CD14-positive monocyte (primary cell): ENCODE data around the gene SPTB. TPM values are rescaled to one million over a fixed set of nuclear protein-coding genes. Genes with fewer than 3 reads are reported as not detected.

Experiments
- DNase-seq, 3 donors: peaks; one replicate each; pipeline ENCODE4 v3.0.0-alpha.2; 2011 to 2022
- H2AFZ ChIP-seq: 2 replicates; pipeline ENCODE4 v1.6.0; 2012; ENCODE audit warnings: mild to moderate bottlenecking, low read depth, low read length, inconsistent platforms; ENCODE audit not compliant: insufficient read depth, poor library complexity, severe bottlenecking
- H3K27ac ChIP-seq, 2 donors: 1 replicate in 1 of 2; 2 replicates in 1 of 2; pipeline ENCODE4 v1.5.1; 2012 to 2013; ENCODE audit warnings: low read length in 2 of 2, control low read depth in 1 of 2, inconsistent platforms in 1 of 2, low read depth in 1 of 2, mild to moderate bottlenecking in 1 of 2
- H3K27me3 ChIP-seq, 2 donors: one replicate each; pipeline versions ENCODE4 v1.6.0 to v1.6.1; 2011 to 2013; ENCODE audit warnings: low read length in 2 of 2; ENCODE audit not compliant: control insufficient read depth in 2 of 2, insufficient read depth in 2 of 2
- H3K36me3 ChIP-seq, 2 donors: replicated peaks in 1 of 2; 1 replicate in 1 of 2; 2 replicates in 1 of 2; pipeline versions ENCODE4 v1.5.1 to v1.6.1; 2012 to 2013; ENCODE audit warnings: low read length in 2 of 2, control low read depth in 1 of 2, inconsistent platforms in 1 of 2, mild to moderate bottlenecking in 1 of 2; ENCODE audit not compliant: insufficient read depth in 2 of 2, control insufficient read depth in 1 of 2
- H3K4me1 ChIP-seq, 2 donors: 1 replicate in 1 of 2; 2 replicates in 1 of 2; pipeline versions ENCODE4 v1.5.1 to v1.6.1; 2012 to 2013; ENCODE audit warnings: low read length in 2 of 2, control low read depth in 1 of 2, inconsistent platforms in 1 of 2, mild to moderate bottlenecking in 1 of 2, moderate library complexity in 1 of 2; ENCODE audit not compliant: insufficient read depth in 2 of 2, control insufficient read depth in 1 of 2
- H3K4me2 ChIP-seq: replicated peaks from 2 replicates; pipeline ENCODE3; 2012; ENCODE audit warnings: low read length, moderate library complexity, mild to moderate bottlenecking; ENCODE audit not compliant: poor library complexity, severe bottlenecking; ENCODE audit errors: extremely low read depth
- H3K4me3 ChIP-seq, 3 experiments: fragments of 200-600 bp in 1 of 3; sonication (generic) in 1 of 3; replicated peaks in 1 of 3; 1 replicate in 2 of 3; 2 replicates in 1 of 3; pipeline ENCODE4 v1.5.1; 2011 to 2013; ENCODE audit warnings: low read length in 3 of 3, mild to moderate bottlenecking in 3 of 3, control low read depth in 2 of 3, low read depth in 2 of 3, inconsistent platforms in 1 of 3, moderate library complexity in 1 of 3
- H3K79me2 ChIP-seq: 2 replicates; pipeline ENCODE4 v1.6.0; 2012; ENCODE audit warnings: mild to moderate bottlenecking, control low read depth, inconsistent platforms, low read length, moderate library complexity; ENCODE audit not compliant: insufficient read depth
- H3K9ac ChIP-seq: 2 replicates; pipeline ENCODE4 v1.6.0; 2017; ENCODE audit warnings: low read length, mild to moderate bottlenecking; ENCODE audit not compliant: insufficient read depth, poor library complexity, severe bottlenecking
- H3K9me3 ChIP-seq, 2 donors: replicated peaks in 1 of 2; 1 replicate in 1 of 2; 2 replicates in 1 of 2; pipeline versions ENCODE4 v1.5.1 to v1.6.1; 2012 to 2013; ENCODE audit warnings: low read length in 2 of 2, control low read depth in 1 of 2; ENCODE audit not compliant: control insufficient read depth in 1 of 2, insufficient read depth in 1 of 2
- H4K20me1 ChIP-seq: 2 replicates; pipeline ENCODE4 v1.6.0; 2012; ENCODE audit warnings: mild to moderate bottlenecking, low read length, control low read depth, moderate library complexity; ENCODE audit not compliant: insufficient read depth
- H3K27ac Mint-ChIP-seq, 7 donors: one replicate each; pipeline ENCODE4 v1.8.0; 2020; ENCODE audit warnings: mild to moderate bottlenecking in 7 of 7, mixed read lengths in 7 of 7, moderate library complexity in 6 of 7, inconsistent platforms in 2 of 7
- H3K27me3 Mint-ChIP-seq, 3 donors: one replicate each; pipeline ENCODE4 v1.8.0; 2021 to 2022; ENCODE audit warnings: low read depth in 3 of 3, mild to moderate bottlenecking in 3 of 3, mixed read lengths in 3 of 3, moderate library complexity in 3 of 3, inconsistent platforms in 1 of 3
- H3K36me3 Mint-ChIP-seq, 2 donors: one replicate each; pipeline ENCODE4 v1.8.0; 2020; ENCODE audit warnings: mixed read lengths in 2 of 2, inconsistent platforms in 1 of 2, mild to moderate bottlenecking in 1 of 2
- H3K4me1 Mint-ChIP-seq: one replicate; pipeline ENCODE4 v1.8.0; 2020; ENCODE audit warnings: mild to moderate bottlenecking, mixed read lengths
- H3K4me3 Mint-ChIP-seq, 2 donors: one replicate each; pipeline ENCODE4 v1.8.0; 2020; ENCODE audit warnings: mild to moderate bottlenecking in 2 of 2, mixed read lengths in 2 of 2, moderate library complexity in 1 of 2
- H3K9me3 Mint-ChIP-seq, 7 donors: one replicate each; pipeline ENCODE4 v1.8.0; 2020 to 2022; ENCODE audit warnings: mixed read lengths in 7 of 7, mild to moderate bottlenecking in 6 of 7, moderate library complexity in 6 of 7, inconsistent platforms in 2 of 7
- WGBS: methylation state at CpG from one replicate; pipeline ENCODE4 v1.1.5; 2013; ENCODE audit warnings: missing lambda C conversion rate; ENCODE audit not compliant: insufficient coverage; 5-methylcytosine and 5-hydroxymethylcytosine counted together
- intact Hi-C, 2 donors: fragments of 100-400 bp; cut with micrococcal nuclease; formaldehyde crosslinking; loops; one replicate each; pipeline versions ENCODE4 v1.15.0 to v1.15.1; 2023
- polyA plus RNA-seq, 3 donors: library from polyadenylated mRNA; depleted of rRNA in 1 of 3; unstranded in 2 of 3; stranded (reverse) in 1 of 3; fragments of 300-500 nt in 2 of 3; fragments of >200 nt in 1 of 3; fragmentation: Illumina TruSeq in 2 of 3; gene quantifications; 1 replicate in 2 of 3; 2 replicates in 1 of 3; pipeline ENCODE4 v1.2.3, GENCODE V29; 2012 to 2021
- TF ChIP-seq, protein P1 (sequence below): fragments of 200-600 bp; IDR thresholded peaks from one replicate; pipeline ENCODE4 v1.8.0; 2022; ENCODE audit warnings: antibody characterized with exemption, mild to moderate bottlenecking

SPTB gene
- polyA plus RNA-seq, 3 donors: not detected

DNA sequence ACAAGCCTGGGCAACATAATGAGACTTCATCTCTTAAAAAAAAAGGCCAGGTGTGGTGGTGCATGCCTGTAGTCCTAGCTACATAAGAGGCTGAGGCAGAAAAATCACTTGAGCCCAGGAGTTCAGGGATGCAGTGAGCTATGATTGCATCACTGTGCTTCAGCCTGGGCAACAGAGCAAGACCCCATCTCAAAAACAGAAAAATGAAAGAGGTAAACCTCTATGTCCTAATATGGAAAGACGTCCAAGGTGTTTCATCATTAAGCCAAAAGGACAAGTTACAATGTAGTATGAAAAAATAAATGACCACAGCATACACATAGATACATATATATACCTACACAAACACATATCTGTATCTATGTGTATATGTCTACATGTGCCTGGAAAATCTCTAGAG is 15.4 kb downstream of the SPTB start:
- no peaks in the 10 kb centered on the region for H3K27me3 ChIP-seq
- H3K4me3 ChIP-seq: no peak overlapping the region
- no peak overlapping the region for H2AFZ ChIP-seq
- no peaks in the 10 kb centered on the region for H3K79me2 ChIP-seq
- H3K9ac ChIP-seq: no peak overlapping the region
- no peaks in the 10 kb centered on the region for H3K4me1 ChIP-seq
- H3K27ac ChIP-seq: no peak overlapping the region
- no peaks in the 10 kb centered on the region for H3K36me3 ChIP-seq
- no peak overlapping the region for H3K27ac Mint-ChIP-seq
- H3K4me2 ChIP-seq: no peak overlapping the region
- no peaks in the 10 kb centered on the region for H3K9me3 ChIP-seq
- H3K27me3 Mint-ChIP-seq: peaks cover 2 to 11% (median 3%) of the 10 kb centered on the region in 3 donors
- H3K4me1 Mint-ChIP-seq: no peaks in the 10 kb centered on the region
- intact Hi-C loops: no loop called here
- no CpG with 5 or more reads among the region's 1 CpG for WGBS
- TF ChIP-seq, protein P1, sequence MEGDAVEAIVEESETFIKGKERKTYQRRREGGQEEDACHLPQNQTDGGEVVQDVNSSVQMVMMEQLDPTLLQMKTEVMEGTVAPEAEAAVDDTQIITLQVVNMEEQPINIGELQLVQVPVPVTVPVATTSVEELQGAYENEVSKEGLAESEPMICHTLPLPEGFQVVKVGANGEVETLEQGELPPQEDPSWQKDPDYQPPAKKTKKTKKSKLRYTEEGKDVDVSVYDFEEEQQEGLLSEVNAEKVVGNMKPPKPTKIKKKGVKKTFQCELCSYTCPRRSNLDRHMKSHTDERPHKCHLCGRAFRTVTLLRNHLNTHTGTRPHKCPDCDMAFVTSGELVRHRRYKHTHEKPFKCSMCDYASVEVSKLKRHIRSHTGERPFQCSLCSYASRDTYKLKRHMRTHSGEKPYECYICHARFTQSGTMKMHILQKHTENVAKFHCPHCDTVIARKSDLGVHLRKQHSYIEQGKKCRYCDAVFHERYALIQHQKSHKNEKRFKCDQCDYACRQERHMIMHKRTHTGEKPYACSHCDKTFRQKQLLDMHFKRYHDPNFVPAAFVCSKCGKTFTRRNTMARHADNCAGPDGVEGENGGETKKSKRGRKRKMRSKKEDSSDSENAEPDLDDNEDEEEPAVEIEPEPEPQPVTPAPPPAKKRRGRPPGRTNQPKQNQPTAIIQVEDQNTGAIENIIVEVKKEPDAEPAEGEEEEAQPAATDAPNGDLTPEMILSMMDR: no peak
- no peaks in the 10 kb centered on the region for H4K20me1 ChIP-seq
- no peaks in the 10 kb centered on the region for H3K36me3 Mint-ChIP-seq
- no peak overlapping the region for H3K4me3 Mint-ChIP-seq
- no peak for DNase-seq
- H3K9me3 Mint-ChIP-seq: peaks cover 0 to 1% (median 0%) of the 10 kb centered on the region in 7 donors

DNA sequence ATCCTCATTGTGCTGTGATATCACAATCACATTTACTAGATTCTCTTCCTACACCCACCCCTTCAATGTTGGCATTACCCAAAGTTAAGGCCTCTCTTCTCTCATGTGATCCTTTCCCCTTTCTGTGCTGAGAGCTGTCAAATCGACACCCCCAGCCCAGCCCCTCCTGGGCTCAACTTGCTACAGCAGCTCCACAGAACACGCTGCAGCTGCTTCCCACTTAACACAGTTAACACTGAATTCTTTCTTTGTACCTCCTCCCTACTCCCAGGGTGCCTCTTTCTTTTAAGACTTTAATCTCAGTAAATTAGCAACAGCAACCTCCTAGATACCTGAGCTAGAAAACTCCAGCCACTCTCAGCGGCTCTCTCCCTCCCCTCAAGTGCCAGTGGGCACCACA is 17.8 kb downstream of the SPTB start:
- H3K9ac ChIP-seq: no peak overlapping the region
- WGBS: 72% methylated on average over 2 of the region's 3 CpGs

More for the DNA sequence above, 17.8 kb downstream of the SPTB start:
- H3K4me1 Mint-ChIP-seq: no peaks in the 10 kb centered on the region
- intact Hi-C loops: no loop called here
- TF ChIP-seq, protein P1: no peak
- DNase-seq: no peak
- Histone ChIP-seq H3K4me2 (no peak overlapping the region), H3K4me1 (no peaks in the 10 kb centered on the region), H2AFZ (no peak overlapping the region), H3K36me3 (no peaks in the 10 kb centered on the region), H3K4me3 (no peak overlapping the region), H3K27ac (no peak overlapping the region), H3K79me2 (no peaks in the 10 kb centered on the region), H4K20me1 (no peaks in the 10 kb centered on the region), H3K27me3 (no peaks in the 10 kb centered on the region), H3K9me3 (no peaks in the 10 kb centered on the region)
- H3K27me3 Mint-ChIP-seq: peaks cover 3 to 12% (median 6%) of the 10 kb centered on the region in 3 donors
- H3K27ac Mint-ChIP-seq: no peak overlapping the region
- H3K9me3 Mint-ChIP-seq: peaks cover 0 to 1% (median 0%) of the 10 kb centered on the region in 7 donors
- no peaks in the 10 kb centered on the region for H3K36me3 Mint-ChIP-seq
- H3K4me3 Mint-ChIP-seq: peak overlapping the region in 1 of 2 donors; percentile 14
